NOMO-1 treated with DMSO at 0.1 percent for 48 hours (cell line): ENCODE measurements around the gene CREB3L4.
"Not testable (repeated sequence)": the region's sequence is repeated elsewhere in the genome, so short reads cannot be mapped to it uniquely, and the experiment has no call there.

Experiments used
- DNase-seq: peaks from one replicate; lab custom pipeline; 2025; ENCODE audit not compliant: unreplicated experiment; lab: John Stamatoyannopoulos, UW

The CREB3L4 gene

GRCh38 chr1:153958111-153958960 lies 9.4 kb upstream of the CREB3L4 start, which contains the start of gene CRTC2:
Gene CRTC2, minus strand, starts transcription at chr1:153958612. Its CDS starts 115 bp downstream, at chr1:153958497.
- DNase-seq: peak; percentile 99

GRCh38 chr1:153958961-153959260 lies 8.8 kb upstream of the CREB3L4 start:
- DNase-seq: no peak

- DNase-seq: no peak
These were observed 8.2 kb upstream of the CREB3L4 start for GRCh38 chr1:153959454-153959853.

GRCh38 chr1:153960206-153960605 lies 7.5 kb upstream of the CREB3L4 start:
- no peak for DNase-seq

- no peak for DNase-seq
These were observed 6.3 kb upstream of the CREB3L4 start for GRCh38 chr1:153961421-153961820.

- DNase-seq: no peak
These were observed 5.3 kb upstream of the CREB3L4 start for GRCh38 chr1:153962088-153963029.

GRCh38 chr1:153963030-153963849 lies 4.5 kb upstream of the CREB3L4 start, which contains the start of gene SLC39A1:
Gene SLC39A1, minus strand, starts transcription at chr1:153963537. Its CDS starts 822 bp downstream, at chr1:153962715.
- peak; percentile 91 for DNase-seq

GRCh38 chr1:153963850-153964331 lies 3.8 kb upstream of the CREB3L4 start:
- no peak for DNase-seq

GRCh38 chr1:153968000-153968363 lies 280 bp downstream of the CREB3L4 start:
- DNase-seq: no peak

- DNase-seq: no peak
These were observed 706 bp downstream of the CREB3L4 start for GRCh38 chr1:153968408-153968807.

GRCh38 chr1:153968972-153969371 lies 1.3 kb downstream of the CREB3L4 start:
- DNase-seq: no peak

GRCh38 chr1:153970346-153970745 lies 2.6 kb downstream of the CREB3L4 start:
- DNase-seq: no peak

- no peak for DNase-seq
These were observed 5.4 kb downstream of the CREB3L4 start for GRCh38 chr1:153973071-153973470.

GRCh38 chr1:153973525-153973924 lies 5.8 kb downstream of the CREB3L4 start:
- no peak for DNase-seq

GRCh38 chr1:153976819-153977249 lies 9.1 kb downstream of the CREB3L4 start:
- no peak for DNase-seq

- peak; percentile 79 for DNase-seq
These were observed 9.8 kb downstream of the CREB3L4 start, which contains the start of gene JTB for GRCh38 chr1:153977250-153978240. Gene JTB, minus strand, starts transcription at chr1:153977674. Its CDS starts 422 bp downstream, at chr1:153977252.

- DNase-seq: no peak
These were observed 10.7 kb downstream of the CREB3L4 start for GRCh38 chr1:153978274-153978909.

GRCh38 chr1:153979091-153979490 lies 11.4 kb downstream of the CREB3L4 start:
- not testable (repeated sequence) for DNase-seq

GRCh38 chr1:153981735-153982134 lies 14.0 kb downstream of the CREB3L4 start:
- DNase-seq: not testable (repeated sequence)
